HCT116 (cell line): ENCODE results near the gene CAPRIN2. TPM values are rescaled to one million over a fixed set of nuclear protein-coding genes. Genes with fewer than 3 reads are reported as not detected.

Source experiments
- ATAC-seq: fragments of 200-7000 bp; cut with Tn5 transposase; 2 replicates; pipeline ENCODE4 v1.9.1; 2020; ENCODE audit warnings: mild to moderate bottlenecking, moderate library complexity
- BruUV-seq: library from RNA; stranded (reverse); fragments of 400-500 nt; replicated peaks from 2 replicates; lab custom pipeline; 2021; lab: Mats Ljungman, UMichigan
- CTCF ChIA-PET: fragments of 300-600 bp; sonication (Branson Sonifier 250); formaldehyde crosslinking; loops from one replicate; lab custom pipeline; 2021; ENCODE audit warnings: antibody characterized with exemption; lab: Charles Lee
- POLR2A ChIA-PET: fragments of 300-600, 350-600 bp; sonication (Branson Sonifier 250); formaldehyde crosslinking; loops from one replicate; lab custom pipeline; 2021; ENCODE audit warnings: antibody characterized with exemption; lab: Charles Lee
- RAD21 ChIA-PET, 2 experiments: fragments of 300-600 bp; sonication (Branson Sonifier 250); formaldehyde crosslinking; loops; one replicate each; lab custom pipeline; 2023; ENCODE audit warnings: low total read pairs in 2 of 2; ENCODE audit not compliant: uncharacterized antibody in 2 of 2, unreplicated experiment in 2 of 2, low non-redundant PET in 1 of 2; lab: Charles Lee
- DNase-seq: peaks from one replicate; pipeline ENCODE4 v3.0.0-alpha.2; 2010; ENCODE audit warnings: low read depth, low spot score
- H2AFZ ChIP-seq: fragments of 200-600 bp; shearing (Covaris generic), sonication (generic); 2 replicates; pipeline ENCODE4 v1.6.1; 2017; ENCODE audit warnings: low read depth, mixed run types, mixed read lengths, antibody characterized with exemption, low read length; ENCODE audit not compliant: poor library complexity, severe bottlenecking
- H3K27ac ChIP-seq: 2 replicates; pipeline ENCODE4 v1.5.1; 2012; ENCODE audit warnings: low read depth, low read length
- H3K27me3 ChIP-seq: fragments of 200-600 bp; sonication (generic); 2 replicates; pipeline ENCODE4 v1.6.1; 2016; ENCODE audit warnings: mixed run types, low read length, mixed read lengths; ENCODE audit not compliant: insufficient read depth
- H3K36me3 ChIP-seq, 2 experiments: fragments of 200-500 bp in 1 of 2; fragments of 200-600 bp in 1 of 2; sonication (Bioruptor generic) in 1 of 2; sonication (generic) in 1 of 2; 2 replicates each; pipeline versions ENCODE4 v1.5.1 to v1.6.1; 2014 to 2016; ENCODE audit warnings: low read length in 2 of 2, inconsistent platforms in 1 of 2, mixed read lengths in 1 of 2, mixed run types in 1 of 2; ENCODE audit not compliant: insufficient read depth in 2 of 2, control insufficient read depth in 1 of 2
- H3K4me1 ChIP-seq, 2 experiments: fragments of 200-600 bp in 1 of 2; sonication (generic) in 1 of 2; 2 replicates each; pipeline versions ENCODE4 v1.5.1 to v1.6.1; 2012 to 2017; ENCODE audit warnings: low read length in 2 of 2, inconsistent platforms in 1 of 2, mild to moderate bottlenecking in 1 of 2, mixed read lengths in 1 of 2, mixed run types in 1 of 2, moderate library complexity in 1 of 2; ENCODE audit not compliant: insufficient read depth in 2 of 2, control insufficient read depth in 1 of 2
- H3K4me2 ChIP-seq: fragments of 200-600 bp; sonication (generic); 2 replicates; pipeline ENCODE4 v1.6.1; 2017; ENCODE audit warnings: mixed run types, low read length, mixed read lengths
- H3K4me3 ChIP-seq, 2 experiments: fragments of 200-600 bp in 1 of 2; sonication (generic) in 1 of 2; replicated peaks in 1 of 2; 2 replicates each; pipeline ENCODE4 v1.5.1; 2011 to 2016; ENCODE audit warnings: low read length in 2 of 2, control low read depth in 1 of 2, low read depth in 1 of 2, mild to moderate bottlenecking in 1 of 2, mixed read lengths in 1 of 2, mixed run types in 1 of 2
- H3K79me2 ChIP-seq: fragments of 200-600 bp; sonication (generic); 2 replicates; pipeline ENCODE4 v1.6.1; 2017; ENCODE audit warnings: mild to moderate bottlenecking, mixed run types, low read length, moderate library complexity, mixed read lengths; ENCODE audit not compliant: insufficient read depth
- H3K9ac ChIP-seq: fragments of 200-600 bp; sonication (generic); 2 replicates; pipeline ENCODE4 v1.6.1; 2016; ENCODE audit warnings: low read length, mixed read lengths
- H3K9me2 ChIP-seq: fragments of 200-600 bp; sonication (generic), shearing (Covaris generic); 2 replicates; pipeline ENCODE4 v1.6.1; 2017; ENCODE audit warnings: mixed run types, mild to moderate bottlenecking, moderate library complexity; ENCODE audit not compliant: insufficient read depth
- H3K9me3 ChIP-seq, 2 experiments: fragments of 200-500 bp in 1 of 2; fragments of 200-600 bp in 1 of 2; sonication (Bioruptor generic) in 1 of 2; sonication (generic) in 1 of 2; 2 replicates each; pipeline ENCODE4 v1.6.1; 2014 to 2017; ENCODE audit warnings: low read length in 2 of 2, mixed read lengths in 2 of 2, inconsistent platforms in 1 of 2, low read depth in 1 of 2, mild to moderate bottlenecking in 1 of 2, mixed run types in 1 of 2, moderate library complexity in 1 of 2; ENCODE audit not compliant: control insufficient read depth in 1 of 2, insufficient read depth in 1 of 2
- H4K20me1 ChIP-seq: fragments of 200-600 bp; sonication (generic), shearing (Covaris generic); 2 replicates; pipeline ENCODE4 v1.6.1; 2017; ENCODE audit warnings: mixed run types, mild to moderate bottlenecking, moderate library complexity; ENCODE audit not compliant: insufficient read depth
- RAD21 ChIP-seq: IDR thresholded peaks from 2 replicates; pipeline ENCODE4 v1.6.1; 2012; ENCODE audit warnings: low read depth, mild to moderate bottlenecking
- ZFX ChIP-seq: fragments of 450-650 bp; IDR thresholded peaks from 2 replicates; pipeline ENCODE4 v1.6.1; 2017
- intact Hi-C: fragments of 100-400 bp; cut with micrococcal nuclease; formaldehyde crosslinking; loops from 2 replicates; pipeline ENCODE4 v1.10.0; 2022
- total RNA-seq: library from RNA; stranded (reverse); gene quantifications from one replicate; pipeline ENCODE4 v1.2.1, GENCODE V29; 2021; ENCODE audit not compliant: unreplicated experiment
- TF ChIP-seq, protein P1 (sequence below): IDR thresholded peaks from 2 replicates; pipeline ENCODE4 v1.6.1; 2012
- TF ChIP-seq, protein P2 (sequence below): IDR thresholded peaks from 2 replicates; pipeline ENCODE4 v1.6.1; 2012
- TF ChIP-seq, protein P3 (sequence below), 3 experiments: fragments of 200-600 bp in 1 of 3; sonication (generic) in 1 of 3; IDR thresholded peaks in 2 of 3; conservative IDR thresholded peaks in 1 of 3; 2 replicates each; pipeline ENCODE4 v1.5.1; 2012 to 2017; ENCODE audit warnings: low read depth in 2 of 3, low read length in 2 of 3, antibody characterized with exemption in 1 of 3, borderline replicate concordance in 1 of 3, control low read depth in 1 of 3, mild to moderate bottlenecking in 1 of 3, mixed read lengths in 1 of 3, mixed run types in 1 of 3, moderate library complexity in 1 of 3; ENCODE audit not compliant: insufficient read depth in 1 of 3

Gene CAPRIN2
- total RNA-seq, 1 experiment from 2014 or later, result 30.8 TPM

DNA sequence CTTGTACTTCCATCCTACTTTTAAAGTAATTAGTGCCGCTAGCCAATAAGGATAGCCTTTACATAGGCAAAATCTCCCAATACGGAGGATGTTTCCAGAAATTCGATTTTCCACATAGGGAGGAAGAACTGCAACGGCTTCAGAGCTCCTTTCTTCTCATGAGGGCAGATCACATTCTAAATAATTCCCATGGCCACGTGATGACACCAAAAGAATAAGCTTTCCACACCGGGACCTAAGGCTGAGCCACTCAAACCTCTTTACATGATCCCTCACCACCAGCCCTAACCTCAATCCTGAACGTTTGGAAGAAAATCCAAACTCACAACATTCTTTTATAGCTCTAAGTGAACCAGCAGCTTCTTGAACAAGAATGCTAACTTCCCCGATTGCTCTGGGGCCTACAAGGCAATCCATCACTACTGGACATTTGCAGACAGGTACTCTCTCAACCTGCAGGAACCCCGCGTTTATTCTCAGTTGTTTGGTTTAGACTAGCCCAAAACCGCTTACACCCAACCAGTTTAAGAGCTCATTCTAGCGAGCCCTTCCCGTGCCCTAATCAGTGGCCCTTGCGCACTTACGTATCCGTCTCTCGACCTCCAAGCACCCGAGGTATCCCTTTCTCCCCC, 884 bp downstream of the CAPRIN2 start:
- RAD21 ChIA-PET, result no interaction called here
- ATAC-seq (no peak), DNase-seq (no peak)
- peak overlapping the region; percentile 88 for H3K4me2 ChIP-seq
- no peaks in the 10 kb centered on the region for H4K20me1 ChIP-seq
- intact Hi-C loops, result no loop called here
- H3K79me2 ChIP-seq, result peaks cover 43% of the 10 kb centered on the region
- BruUV-seq, result TSS peak; percentile 69
- CTCF ChIA-PET, result interaction anchor here (1.1 to 1.7 kb wide), 2 partner anchors 10 to 313 kb away, joined by 4 to 5 read pairs; no protein-coding TSS in a partner anchor
- peak overlapping the region; percentile 72 for H3K9ac ChIP-seq
- POLR2A ChIA-PET, result interaction anchor here (1.9 to 3.2 kb wide), 3 partner anchors 28 to 42 kb away, joined by 4 to 27 read pairs (median 7); no protein-coding TSS in a partner anchor
- peaks cover 4 to 21% of the 10 kb centered on the region in 2 experiments; a peak in 3 of 4 replicates for H3K4me1 ChIP-seq
- TF ChIP-seq, protein P1, sequence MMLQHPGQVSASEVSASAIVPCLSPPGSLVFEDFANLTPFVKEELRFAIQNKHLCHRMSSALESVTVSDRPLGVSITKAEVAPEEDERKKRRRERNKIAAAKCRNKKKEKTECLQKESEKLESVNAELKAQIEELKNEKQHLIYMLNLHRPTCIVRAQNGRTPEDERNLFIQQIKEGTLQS, result no peak
- TF ChIP-seq, protein P2, sequence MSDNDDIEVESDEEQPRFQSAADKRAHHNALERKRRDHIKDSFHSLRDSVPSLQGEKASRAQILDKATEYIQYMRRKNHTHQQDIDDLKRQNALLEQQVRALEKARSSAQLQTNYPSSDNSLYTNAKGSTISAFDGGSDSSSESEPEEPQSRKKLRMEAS, result 0 out of 2 replicates have a peak, but pooled peaks have one; percentile 28
- H3K4me3 ChIP-seq, result peak overlapping the region; percentile 64 to 77
- peaks cover 0 to 2% of the 10 kb centered on the region in 2 experiments; a peak in 1 of 4 replicates for H3K36me3 ChIP-seq
- no peaks in the 10 kb centered on the region for H3K9me3 ChIP-seq
- no peaks in the 10 kb centered on the region for H3K9me2 ChIP-seq
- no peak overlapping the region for H2AFZ ChIP-seq
- no peaks in the 10 kb centered on the region for H3K27me3 ChIP-seq
- peak overlapping the region; percentile 63 for H3K27ac ChIP-seq

DNA sequence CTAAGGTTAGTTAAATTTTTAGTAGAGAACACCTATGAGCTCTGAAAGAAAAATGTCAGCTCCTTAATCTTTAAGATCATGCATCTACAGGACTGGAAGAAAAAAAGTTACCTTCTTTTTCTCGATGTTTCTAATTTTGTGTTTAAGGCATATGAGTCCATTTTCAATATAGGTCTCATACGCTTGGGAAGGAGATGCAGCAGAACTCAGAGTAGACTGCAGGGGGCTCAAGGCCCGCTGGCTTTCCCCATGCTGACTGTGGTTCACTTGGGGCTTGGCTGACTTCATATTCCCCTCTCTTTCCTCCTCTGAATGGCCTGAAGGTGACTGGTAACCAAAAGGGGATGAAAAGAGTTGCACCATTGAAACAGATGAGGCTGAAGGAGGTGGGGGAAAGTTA, 1.5 kb downstream of the CAPRIN2 start:
- BruUV-seq, result no TSS peak

More for the DNA sequence above, 1.5 kb downstream of the CAPRIN2 start:
- Histone ChIP-seq H4K20me1 (no peaks in the 10 kb centered on the region), H3K9me3 (no peaks in the 10 kb centered on the region), H3K27ac (no peak overlapping the region), H3K4me3 (peak overlapping the region; percentile 64 to 77), H3K9ac (peak overlapping the region; percentile 72), H3K27me3 (no peaks in the 10 kb centered on the region), H3K79me2 (peaks cover 45% of the 10 kb centered on the region), H3K4me1 (peaks cover 4 to 21% of the 10 kb centered on the region in 2 experiments; a peak in 3 of 4 replicates), H2AFZ (no peak overlapping the region), H3K4me2 (peak overlapping the region; percentile 88), H3K9me2 (no peaks in the 10 kb centered on the region), H3K36me3 (peaks cover 0 to 2% of the 10 kb centered on the region in 2 experiments; a peak in 1 of 4 replicates)
- ChIA-PET POLR2A (interaction anchor here (3.2 kb wide), 1 partner anchor 43 kb away, joined by 27 read pairs; no protein-coding TSS in a partner anchor), RAD21 (no interaction called here), CTCF (interaction anchor here (1.1 to 1.7 kb wide), 2 partner anchors 10 to 312 kb away, joined by 4 to 5 read pairs; no protein-coding TSS in a partner anchor)
- DNase-seq (no peak), ATAC-seq (no peak)
- intact Hi-C loops, result no loop called here
- TF ChIP-seq, protein P3, sequence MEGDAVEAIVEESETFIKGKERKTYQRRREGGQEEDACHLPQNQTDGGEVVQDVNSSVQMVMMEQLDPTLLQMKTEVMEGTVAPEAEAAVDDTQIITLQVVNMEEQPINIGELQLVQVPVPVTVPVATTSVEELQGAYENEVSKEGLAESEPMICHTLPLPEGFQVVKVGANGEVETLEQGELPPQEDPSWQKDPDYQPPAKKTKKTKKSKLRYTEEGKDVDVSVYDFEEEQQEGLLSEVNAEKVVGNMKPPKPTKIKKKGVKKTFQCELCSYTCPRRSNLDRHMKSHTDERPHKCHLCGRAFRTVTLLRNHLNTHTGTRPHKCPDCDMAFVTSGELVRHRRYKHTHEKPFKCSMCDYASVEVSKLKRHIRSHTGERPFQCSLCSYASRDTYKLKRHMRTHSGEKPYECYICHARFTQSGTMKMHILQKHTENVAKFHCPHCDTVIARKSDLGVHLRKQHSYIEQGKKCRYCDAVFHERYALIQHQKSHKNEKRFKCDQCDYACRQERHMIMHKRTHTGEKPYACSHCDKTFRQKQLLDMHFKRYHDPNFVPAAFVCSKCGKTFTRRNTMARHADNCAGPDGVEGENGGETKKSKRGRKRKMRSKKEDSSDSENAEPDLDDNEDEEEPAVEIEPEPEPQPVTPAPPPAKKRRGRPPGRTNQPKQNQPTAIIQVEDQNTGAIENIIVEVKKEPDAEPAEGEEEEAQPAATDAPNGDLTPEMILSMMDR (IDR thresholded peaks at IDR 0.05 in 2 of 3, conservative IDR thresholded peaks at IDR 0.05 in 1 of 3; ENCODE audit: borderline replicate concordance in 1 of 3, insufficient read depth in 1 of 3, low read depth in 2 of 3, low read length in 2 of 3), result peak in 2 of 3 experiments; percentile 42 to 48; a peak in 4 of 6 replicates
- TF ChIP-seq, protein P2, result no peak
- TF ChIP-seq ZFX (no peak), RAD21 (0 out of 2 replicates have a peak, but pooled peaks have one; percentile 8)
